Measurements from ENCODE around the gene MYT1.

DNA sequence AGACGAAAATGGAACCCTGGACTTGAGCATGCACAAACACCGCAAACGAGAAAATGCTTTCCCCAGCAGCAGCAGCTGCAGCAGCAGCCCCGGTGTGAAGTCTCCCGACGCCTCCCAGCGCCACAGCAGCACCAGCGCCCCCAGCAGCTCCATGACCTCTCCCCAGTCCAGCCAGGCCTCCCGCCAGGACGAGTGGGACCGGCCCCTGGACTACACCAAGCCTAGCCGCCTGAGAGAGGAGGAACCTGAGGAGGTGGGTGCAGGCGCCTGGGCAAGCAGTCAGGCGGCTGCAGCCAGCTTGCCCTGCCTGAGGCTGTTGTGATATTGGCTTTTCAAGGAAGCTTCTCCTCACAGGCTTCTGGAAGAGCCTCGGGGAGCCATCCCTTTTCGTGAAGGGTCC lies 55.5 kb downstream of the MYT1 start:
- TF ChIP-seq POLR2A (IDR thresholded peaks at IDR 0.05) (no peak), POLR2AphosphoS5 (IDR thresholded peaks at IDR 0.05; ENCODE audit: insufficient read depth in 1 of 2, low read depth in 1 of 2) (no peak)
- TF ChIP-seq, protein P1, sequence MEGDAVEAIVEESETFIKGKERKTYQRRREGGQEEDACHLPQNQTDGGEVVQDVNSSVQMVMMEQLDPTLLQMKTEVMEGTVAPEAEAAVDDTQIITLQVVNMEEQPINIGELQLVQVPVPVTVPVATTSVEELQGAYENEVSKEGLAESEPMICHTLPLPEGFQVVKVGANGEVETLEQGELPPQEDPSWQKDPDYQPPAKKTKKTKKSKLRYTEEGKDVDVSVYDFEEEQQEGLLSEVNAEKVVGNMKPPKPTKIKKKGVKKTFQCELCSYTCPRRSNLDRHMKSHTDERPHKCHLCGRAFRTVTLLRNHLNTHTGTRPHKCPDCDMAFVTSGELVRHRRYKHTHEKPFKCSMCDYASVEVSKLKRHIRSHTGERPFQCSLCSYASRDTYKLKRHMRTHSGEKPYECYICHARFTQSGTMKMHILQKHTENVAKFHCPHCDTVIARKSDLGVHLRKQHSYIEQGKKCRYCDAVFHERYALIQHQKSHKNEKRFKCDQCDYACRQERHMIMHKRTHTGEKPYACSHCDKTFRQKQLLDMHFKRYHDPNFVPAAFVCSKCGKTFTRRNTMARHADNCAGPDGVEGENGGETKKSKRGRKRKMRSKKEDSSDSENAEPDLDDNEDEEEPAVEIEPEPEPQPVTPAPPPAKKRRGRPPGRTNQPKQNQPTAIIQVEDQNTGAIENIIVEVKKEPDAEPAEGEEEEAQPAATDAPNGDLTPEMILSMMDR (IDR thresholded peaks at IDR 0.05): no peak
